Subcutaneous adipose tissue (tissue), 4 donors: ENCODE measurements around the gene PPIH. TPM values are rescaled to one million over a fixed set of nuclear protein-coding genes. Genes with fewer than 3 reads are reported as not detected.

Source experiments
- CTCF ChIP-seq: fragments of 450-650 bp; IDR thresholded peaks from one replicate; pipeline ENCODE4 v1.5.1; 2016; ENCODE audit warnings: low read depth, mild to moderate bottlenecking, control low read depth, antibody characterized with exemption, moderate library complexity
- total RNA-seq, 4 donors: library from RNA; depleted of rRNA; stranded (reverse); fragments of >200 nt; gene quantifications; one replicate each; pipeline ENCODE4 v1.1.0, GENCODE V29; 2016

PPIH gene
- total RNA-seq, 4 donors from 2014 or later = 11.9 to 23.6 (median 20.2) TPM

GRCh38 chr1:42676534-42677087 is 18.4 kb downstream of the PPIH start:
- TF ChIP-seq CTCF = no peak

GRCh38 chr1:42679364-42679983 is 21.3 kb downstream of the PPIH start:
- no peak for TF ChIP-seq CTCF

GRCh38 chr1:42680055-42680454 is 21.8 kb downstream of the PPIH start:
- TF ChIP-seq CTCF = no peak

GRCh38 chr1:42680921-42681683 is 22.9 kb downstream of the PPIH start:
- TF ChIP-seq CTCF = no peak

- no peak for TF ChIP-seq CTCF
Measured at GRCh38 chr1:42681741-42682483, 23.7 kb downstream of the PPIH start, which contains the start of gene YBX1. YBX1 (plus strand) TSS chr1:42682418; CDS start chr1:42682566, 148 bp downstream.

- TF ChIP-seq CTCF = no peak
Measured at GRCh38 chr1:42682739-42683531, 24.7 kb downstream of the PPIH start.
